GM18520 (cell line): Measurements from ENCODE around the gene USP1.

Source experiments
- ATAC-seq: cut with Tn5 transposase; IDR thresholded peaks from one replicate; pipeline ENCODE4 v1.9.1; 2021; ENCODE audit not compliant: unreplicated experiment

USP1 gene

GRCh38 chr1:62484824-62485468 lies 48.1 kb downstream of the USP1 start:
- no peak for ATAC-seq

- no peak for ATAC-seq
Measured at GRCh38 chr1:62487956-62488355, 51.1 kb downstream of the USP1 start.

GRCh38 chr1:62492521-62492920 lies 55.7 kb downstream of the USP1 start:
- no peak for ATAC-seq

- ATAC-seq = no peak
Measured at GRCh38 chr1:62493656-62494055, 56.8 kb downstream of the USP1 start.

GRCh38 chr1:62494137-62494536 lies 57.3 kb downstream of the USP1 start:
- ATAC-seq = no peak

- no peak for ATAC-seq
Measured at GRCh38 chr1:62500210-62500609, 63.4 kb downstream of the USP1 start.
